ENCODE measurements around the gene UBA1.
A peak's percentile ranks its signal among the peaks of the same experiment; 100 is the strongest.
"Not testable (repeated sequence)": the region's sequence is repeated elsewhere in the genome, so short reads cannot be mapped to it uniquely, and the experiment has no call there.

UBA1 gene

GRCh38 chrX:47230136-47230868 is 36.7 kb downstream of the UBA1 start:
- DNase-seq (ENCODE audit: low spot score): no peak

- DNase-seq (ENCODE audit: low spot score): no peak
These were observed 37.5 kb downstream of the UBA1 start for GRCh38 chrX:47231167-47231566.

GRCh38 chrX:47232197-47232802 is 38.7 kb downstream of the UBA1 start:
- DNase-seq (ENCODE audit: low spot score): no peak

- DNase-seq (ENCODE audit: low spot score): peak; percentile 33
These were observed 39.2 kb downstream of the UBA1 start, which contains the start of gene USP11 for GRCh38 chrX:47232803-47233332. USP11 (plus strand) TSS chrX:47233009; CDS start chrX:47233044, 35 bp downstream.

- DNase-seq (ENCODE audit: low spot score): peak; percentile 97
These were observed 39.9 kb downstream of the UBA1 start for GRCh38 chrX:47233333-47234113.

GRCh38 chrX:47234583-47234982 is 41.0 kb downstream of the UBA1 start:
- no peak for DNase-seq (ENCODE audit: low spot score)

- no peak for DNase-seq (ENCODE audit: low spot score)
These were observed 42.1 kb downstream of the UBA1 start for GRCh38 chrX:47235691-47236103.

- DNase-seq (ENCODE audit: low spot score): no peak
These were observed 45.6 kb downstream of the UBA1 start for GRCh38 chrX:47239199-47239598.

GRCh38 chrX:47239898-47240545 is 46.4 kb downstream of the UBA1 start:
- no peak for DNase-seq (ENCODE audit: low spot score)

- DNase-seq (ENCODE audit: low spot score): no peak
These were observed 47.0 kb downstream of the UBA1 start for GRCh38 chrX:47240619-47241018.

- no peak for DNase-seq (ENCODE audit: low spot score)
These were observed 47.8 kb downstream of the UBA1 start for GRCh38 chrX:47241201-47242011.

GRCh38 chrX:47242321-47242720 is 48.7 kb downstream of the UBA1 start:
- DNase-seq (ENCODE audit: low spot score): no peak

- no peak for DNase-seq (ENCODE audit: low spot score)
These were observed 49.7 kb downstream of the UBA1 start for GRCh38 chrX:47243351-47243750.

GRCh38 chrX:47244676-47245075 is 51.0 kb downstream of the UBA1 start:
- DNase-seq (ENCODE audit: low spot score): no peak

GRCh38 chrX:47245156-47245555 is 51.5 kb downstream of the UBA1 start:
- no peak for DNase-seq (ENCODE audit: low spot score)

- DNase-seq (ENCODE audit: low spot score): no peak
These were observed 53.8 kb downstream of the UBA1 start for GRCh38 chrX:47247206-47247998.

- no peak for DNase-seq (ENCODE audit: low spot score)
These were observed 54.3 kb downstream of the UBA1 start for GRCh38 chrX:47247999-47248320.

- DNase-seq (ENCODE audit: low spot score): no peak
These were observed 54.9 kb downstream of the UBA1 start for GRCh38 chrX:47248576-47248975.

GRCh38 chrX:47250017-47250347 is 56.4 kb downstream of the UBA1 start:
- no peak for DNase-seq (ENCODE audit: low spot score)

- not testable (repeated sequence) for DNase-seq (ENCODE audit: low spot score)
These were observed 64.0 kb downstream of the UBA1 start for GRCh38 chrX:47257620-47258019.
